GM19099 (cell line): ENCODE results near the gene NECAB3.

ENCODE experiments used
- POLR2A ChIP-seq: IDR thresholded peaks from 3 replicates; pipeline ENCODE4 v1.6.1; 2011; ENCODE audit warnings: low read depth; ENCODE audit not compliant: insufficient read length; ENCODE audit errors: extremely low read depth

Gene NECAB3

GRCh38 chr20:33653218-33653899 lies 20.9 kb downstream of the NECAB3 start:
- TF ChIP-seq POLR2A, result no peak

GRCh38 chr20:33651562-33652048 lies 22.6 kb downstream of the NECAB3 start:
- TF ChIP-seq POLR2A, result no peak

- TF ChIP-seq POLR2A, result no peak
These were observed 23.3 kb downstream of the NECAB3 start for GRCh38 chr20:33650753-33651561.

GRCh38 chr20:33650111-33650752 lies 24.0 kb downstream of the NECAB3 start:
- TF ChIP-seq POLR2A, result no peak

GRCh38 chr20:33649201-33649681 lies 25.0 kb downstream of the NECAB3 start:
- TF ChIP-seq POLR2A, result no peak

GRCh38 chr20:33648396-33649004 lies 25.7 kb downstream of the NECAB3 start:
- TF ChIP-seq POLR2A, result no peak

- no peak for TF ChIP-seq POLR2A
These were observed 26.4 kb downstream of the NECAB3 start for GRCh38 chr20:33647603-33648395.

GRCh38 chr20:33646191-33646590 lies 28.0 kb downstream of the NECAB3 start:
- no peak for TF ChIP-seq POLR2A

- no peak for TF ChIP-seq POLR2A
These were observed 28.8 kb downstream of the NECAB3 start for GRCh38 chr20:33645396-33645795.

- TF ChIP-seq POLR2A, result no peak
These were observed 29.2 kb downstream of the NECAB3 start for GRCh38 chr20:33645072-33645358.

GRCh38 chr20:33644313-33645071 lies 29.7 kb downstream of the NECAB3 start:
- no peak for TF ChIP-seq POLR2A

GRCh38 chr20:33640287-33640686 lies 33.9 kb downstream of the NECAB3 start:
- no peak for TF ChIP-seq POLR2A

- TF ChIP-seq POLR2A, result no peak
These were observed 37.5 kb downstream of the NECAB3 start for GRCh38 chr20:33636776-33637175.

GRCh38 chr20:33635341-33635740 lies 38.9 kb downstream of the NECAB3 start:
- no peak for TF ChIP-seq POLR2A
